Endothelial cell of umbilical vein (primary cell): ENCODE measurements around the gene ALK.

ENCODE experiments used
- POLR2A ChIP-seq: IDR thresholded peaks from 2 replicates; pipeline ENCODE4 v1.6.1; 2012; ENCODE audit warnings: low read depth, mild to moderate bottlenecking, control low read depth, low read length
- POLR2AphosphoS5 ChIP-seq: IDR thresholded peaks from 2 replicates; pipeline ENCODE4 v1.6.1; 2012; ENCODE audit warnings: low read depth, mild to moderate bottlenecking, control low read depth, low read length, moderate library complexity; ENCODE audit not compliant: insufficient read depth
- TF ChIP-seq, protein P1 (sequence below), 2 donors: IDR thresholded peaks; 1 replicate in 1 of 2; 2 replicates in 1 of 2; pipeline ENCODE4 v1.5.1; 2011; ENCODE audit warnings: low read length in 2 of 2, mild to moderate bottlenecking in 2 of 2, moderate library complexity in 2 of 2, control low read depth in 1 of 2, inconsistent platforms in 1 of 2, low read depth in 1 of 2; ENCODE audit not compliant: insufficient read depth in 1 of 2; ENCODE audit errors: extremely low read depth in 1 of 2
- TF ChIP-seq, protein P2 (sequence below): IDR thresholded peaks from 2 replicates; pipeline ENCODE4 v1.6.1; 2011; ENCODE audit not compliant: insufficient read depth, insufficient read length

DNA sequence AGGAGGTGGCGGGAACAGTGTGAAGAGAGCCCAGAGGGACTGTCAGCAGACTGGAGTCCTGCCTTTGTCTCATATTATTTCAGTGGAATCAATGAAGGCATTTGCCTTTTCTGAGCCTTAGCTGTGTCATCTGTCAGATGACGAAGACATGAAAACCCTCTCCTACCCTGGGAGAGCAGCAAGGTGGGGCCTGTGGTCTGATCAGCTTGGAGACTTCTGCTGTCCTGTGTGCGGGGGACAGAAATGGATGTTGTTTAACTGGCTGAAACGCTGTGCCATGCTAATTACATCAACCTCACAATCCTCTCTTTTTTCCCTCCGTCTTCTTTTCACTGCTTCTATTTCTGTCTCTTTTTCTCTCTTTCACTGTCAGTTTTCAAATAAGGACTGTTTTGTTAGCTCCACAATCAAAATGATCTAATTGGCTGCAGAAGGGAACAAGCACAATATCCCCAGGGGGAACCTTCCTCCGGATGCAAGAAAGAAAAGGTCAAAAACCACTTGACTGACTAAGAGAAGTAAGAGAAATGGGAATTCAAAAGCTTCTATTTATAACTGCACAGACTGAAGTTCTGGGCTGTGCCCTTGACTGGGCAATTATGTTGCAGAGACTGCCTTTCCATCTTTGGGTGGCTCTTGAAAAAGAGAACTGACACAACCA lies 466.1 kb downstream of the ALK start:
- TF ChIP-seq, protein P1, sequence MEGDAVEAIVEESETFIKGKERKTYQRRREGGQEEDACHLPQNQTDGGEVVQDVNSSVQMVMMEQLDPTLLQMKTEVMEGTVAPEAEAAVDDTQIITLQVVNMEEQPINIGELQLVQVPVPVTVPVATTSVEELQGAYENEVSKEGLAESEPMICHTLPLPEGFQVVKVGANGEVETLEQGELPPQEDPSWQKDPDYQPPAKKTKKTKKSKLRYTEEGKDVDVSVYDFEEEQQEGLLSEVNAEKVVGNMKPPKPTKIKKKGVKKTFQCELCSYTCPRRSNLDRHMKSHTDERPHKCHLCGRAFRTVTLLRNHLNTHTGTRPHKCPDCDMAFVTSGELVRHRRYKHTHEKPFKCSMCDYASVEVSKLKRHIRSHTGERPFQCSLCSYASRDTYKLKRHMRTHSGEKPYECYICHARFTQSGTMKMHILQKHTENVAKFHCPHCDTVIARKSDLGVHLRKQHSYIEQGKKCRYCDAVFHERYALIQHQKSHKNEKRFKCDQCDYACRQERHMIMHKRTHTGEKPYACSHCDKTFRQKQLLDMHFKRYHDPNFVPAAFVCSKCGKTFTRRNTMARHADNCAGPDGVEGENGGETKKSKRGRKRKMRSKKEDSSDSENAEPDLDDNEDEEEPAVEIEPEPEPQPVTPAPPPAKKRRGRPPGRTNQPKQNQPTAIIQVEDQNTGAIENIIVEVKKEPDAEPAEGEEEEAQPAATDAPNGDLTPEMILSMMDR (IDR thresholded peaks at IDR 0.05; ENCODE audit: extremely low read depth in 1 of 2, insufficient read depth in 1 of 2, low read depth in 1 of 2, low read length in 2 of 2), result no peak
- TF ChIP-seq POLR2A (no peak), POLR2AphosphoS5 (no peak)
- TF ChIP-seq, protein P2, sequence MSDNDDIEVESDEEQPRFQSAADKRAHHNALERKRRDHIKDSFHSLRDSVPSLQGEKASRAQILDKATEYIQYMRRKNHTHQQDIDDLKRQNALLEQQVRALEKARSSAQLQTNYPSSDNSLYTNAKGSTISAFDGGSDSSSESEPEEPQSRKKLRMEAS, result no peak
